Right ventricle myocardium inferior (tissue), 1 donor: ENCODE results near the gene TOM1L2. TPM values are rescaled to one million over a fixed set of nuclear protein-coding genes. Genes with fewer than 3 reads are reported as not detected.
"Not testable (repeated sequence)": the region's sequence is repeated elsewhere in the genome, so short reads cannot be mapped to it uniquely, and the experiment has no call there.

ENCODE experiments used
- ATAC-seq: fragments of 200-7000 bp; cut with Tn5 transposase; one replicate; pipeline ENCODE4 v1.9.1; 2020; ENCODE audit warnings: mild to moderate bottlenecking, moderate library complexity
- DNase-seq: peaks from one replicate; pipeline ENCODE4 v3.0.0; 2021; ENCODE audit errors: missing footprints
- intact Hi-C: fragments of 100-400 bp; cut with DNase I; formaldehyde crosslinking; loops from one replicate; pipeline ENCODE4 v1.11.0; 2022
- total RNA-seq: library from RNA; stranded (reverse); fragmentation: NEBNext Ultra II Directional; extraction: Animal tissue kit (Norgen Biotek cat#: 25700); gene quantifications from one replicate; pipeline ENCODE4 v1.2.1, GENCODE V29; 2021
- donor health status: DM: no; HTN: yes; CAD: no; lungs with severe emphysema.

The TOM1L2 gene
- total RNA-seq, 1 donor from 2014 or later, result 246 TPM

DNA sequence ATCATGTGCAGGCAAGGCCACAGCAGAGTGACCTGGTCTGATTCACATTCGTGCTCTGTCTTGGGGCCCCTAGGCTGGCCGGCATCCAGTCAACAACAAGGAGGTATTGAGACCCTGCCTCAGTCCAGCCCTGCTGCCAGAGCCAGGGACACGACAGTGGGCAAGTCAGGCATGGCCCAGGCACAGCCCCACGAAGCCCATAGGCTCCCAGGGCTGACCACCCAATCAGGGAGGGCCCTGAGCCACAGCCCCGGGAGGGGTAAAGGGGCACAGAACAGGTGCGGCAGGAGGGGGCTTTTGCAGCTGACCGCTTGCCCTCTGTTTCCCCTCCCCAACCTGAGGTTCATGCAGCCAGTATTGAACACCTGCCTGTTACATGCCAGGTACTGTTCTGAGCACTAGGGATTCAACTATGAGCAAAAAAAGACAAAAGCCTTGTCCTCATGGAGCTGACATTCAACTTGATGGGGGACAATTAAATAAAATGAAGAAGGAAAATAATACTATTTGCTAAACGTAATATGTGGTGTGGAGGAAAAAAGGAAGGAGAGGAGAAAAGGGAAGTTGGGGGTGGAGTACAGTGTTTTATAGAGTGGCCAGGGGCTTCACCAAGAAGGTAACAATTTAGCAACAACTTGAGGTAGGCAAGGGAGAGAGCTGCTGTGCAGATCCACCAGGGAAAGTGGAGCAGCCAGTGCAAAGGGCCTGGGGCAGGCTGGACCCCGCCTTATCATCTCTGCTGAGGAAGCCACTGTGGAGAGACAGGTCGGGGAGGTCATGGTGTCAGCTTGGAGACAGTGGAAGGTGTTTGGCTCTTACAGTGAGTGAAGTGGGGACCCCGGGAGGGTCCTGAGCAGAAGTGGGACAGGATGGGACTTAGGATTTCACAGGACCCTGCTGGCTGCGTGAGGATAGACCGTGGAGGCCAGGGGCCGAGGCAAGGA lies 6.6 kb upstream of the TOM1L2 start:
- no peak for DNase-seq
- intact Hi-C loops, result no loop called here

DNA sequence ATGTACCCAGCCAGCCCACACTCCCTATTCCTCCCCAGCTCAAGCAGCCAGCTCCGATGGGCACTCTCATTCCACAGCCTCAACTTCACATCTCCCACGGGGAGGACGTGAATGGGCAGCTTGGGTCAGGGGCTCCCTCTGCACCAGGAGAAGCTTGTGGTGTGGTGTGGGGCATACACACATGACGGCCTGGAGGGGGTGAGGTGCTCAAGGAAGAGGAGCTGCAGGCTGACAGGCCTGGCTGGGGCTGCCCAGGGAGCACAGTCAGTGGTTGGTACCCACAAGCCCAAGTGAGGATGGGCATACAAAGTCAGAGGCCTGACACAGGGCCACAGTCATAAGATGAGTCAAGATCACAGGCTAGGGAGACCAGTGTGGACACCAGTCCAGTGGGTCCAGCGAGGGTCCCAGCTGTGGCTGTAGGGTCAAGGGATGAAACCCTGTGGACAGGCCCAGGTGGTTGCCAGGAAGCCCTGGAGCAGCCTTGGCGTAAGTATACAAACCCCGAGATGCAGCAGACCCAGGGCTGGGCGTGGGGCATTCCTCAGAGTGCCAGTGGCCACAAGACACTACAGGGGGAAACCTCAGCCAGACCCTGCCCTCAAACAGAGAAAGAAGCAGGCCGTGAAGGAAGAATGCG lies 4.9 kb upstream of the TOM1L2 start:
- no peak for DNase-seq
- intact Hi-C loops, result no loop called here
- ATAC-seq, result no peak

More for the DNA sequence above, 6.6 kb upstream of the TOM1L2 start:
- ATAC-seq, result no peak

DNA sequence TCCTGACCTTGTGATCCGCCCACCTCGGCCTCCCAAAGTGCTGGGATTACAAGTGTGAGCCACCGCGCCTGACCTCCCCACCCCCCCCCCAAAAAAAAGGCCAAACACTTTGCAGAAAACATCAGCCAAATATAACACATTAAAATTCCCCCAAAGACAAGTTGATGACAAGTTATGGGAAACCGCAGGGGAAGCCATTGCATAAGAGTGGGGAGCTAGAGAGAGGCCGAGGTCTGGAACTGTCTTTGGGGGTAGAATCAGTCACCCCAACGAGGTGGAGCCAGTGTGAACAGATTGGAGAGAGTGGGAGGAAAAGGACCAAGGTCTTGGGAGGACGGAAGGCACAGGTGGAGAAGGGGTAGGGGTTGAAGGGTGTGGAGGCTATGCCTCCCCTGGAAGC lies 3.2 kb upstream of the TOM1L2 start:
- no peak for DNase-seq
- intact Hi-C loops, result no loop called here
- ATAC-seq, result no peak

DNA sequence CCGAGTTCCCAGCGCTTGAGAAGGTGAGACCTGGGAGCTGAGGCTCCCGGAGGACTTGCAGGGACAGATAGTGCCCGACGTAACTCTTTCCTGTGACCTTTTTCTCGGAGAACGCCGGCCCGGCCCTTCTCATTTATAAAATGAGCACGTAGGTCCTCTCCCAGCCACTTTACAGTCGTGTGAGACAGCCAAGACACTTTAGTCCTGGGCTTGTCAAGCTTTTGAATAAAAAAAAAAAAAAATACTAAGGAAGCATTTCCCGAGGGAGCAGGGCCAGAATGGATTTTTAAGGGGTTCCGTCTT lies 703 bp upstream of the TOM1L2 start:
- DNase-seq (no peak), ATAC-seq (no peak)

DNA sequence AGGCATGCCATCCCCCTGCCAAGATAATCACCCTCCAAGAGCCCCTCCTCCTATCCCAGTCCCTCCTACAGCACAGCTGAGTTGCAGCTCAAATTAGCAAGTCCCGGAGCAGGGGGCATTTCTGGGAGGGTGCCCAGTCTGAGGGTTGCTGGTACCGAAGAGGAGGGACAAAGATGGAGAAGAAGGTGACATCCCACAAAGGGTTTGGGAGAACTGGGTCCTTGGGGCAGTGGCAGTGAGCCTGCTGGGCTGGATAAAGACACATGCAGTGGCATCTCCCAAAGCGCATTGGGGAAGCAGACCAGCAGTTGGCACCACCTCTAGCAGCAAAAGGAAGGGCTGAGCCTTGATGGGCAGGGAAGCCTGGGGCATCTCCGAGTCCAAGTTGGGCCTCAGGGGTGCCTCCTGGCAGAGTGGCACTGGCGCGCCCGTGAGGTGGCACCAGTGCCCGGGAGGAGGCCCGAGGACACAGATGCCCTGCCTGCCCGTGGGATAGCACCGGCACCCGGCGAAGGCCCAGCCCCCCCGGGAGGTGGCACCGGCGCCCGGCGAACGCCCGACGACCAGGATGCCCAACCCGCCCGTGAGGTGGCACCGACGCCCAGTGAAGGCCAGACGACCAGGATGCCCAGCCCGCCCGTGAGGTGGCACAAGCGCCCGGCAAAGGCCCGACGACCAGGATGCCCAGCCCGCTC lies 622 bp downstream of the TOM1L2 start:
- DNase-seq, result no peak
- intact Hi-C loops, result loop anchor here (2.0 to 5.0 kb wide), 4 partner anchors 49 to 274 kb away; no protein-coding TSS in a partner anchor
- ATAC-seq, result peak; percentile 32

More for the DNA sequence above, 703 bp upstream of the TOM1L2 start:
- intact Hi-C loops, result loop anchor here (2.0 to 5.0 kb wide), 3 partner anchors 60 to 276 kb away; no protein-coding TSS in a partner anchor

DNA sequence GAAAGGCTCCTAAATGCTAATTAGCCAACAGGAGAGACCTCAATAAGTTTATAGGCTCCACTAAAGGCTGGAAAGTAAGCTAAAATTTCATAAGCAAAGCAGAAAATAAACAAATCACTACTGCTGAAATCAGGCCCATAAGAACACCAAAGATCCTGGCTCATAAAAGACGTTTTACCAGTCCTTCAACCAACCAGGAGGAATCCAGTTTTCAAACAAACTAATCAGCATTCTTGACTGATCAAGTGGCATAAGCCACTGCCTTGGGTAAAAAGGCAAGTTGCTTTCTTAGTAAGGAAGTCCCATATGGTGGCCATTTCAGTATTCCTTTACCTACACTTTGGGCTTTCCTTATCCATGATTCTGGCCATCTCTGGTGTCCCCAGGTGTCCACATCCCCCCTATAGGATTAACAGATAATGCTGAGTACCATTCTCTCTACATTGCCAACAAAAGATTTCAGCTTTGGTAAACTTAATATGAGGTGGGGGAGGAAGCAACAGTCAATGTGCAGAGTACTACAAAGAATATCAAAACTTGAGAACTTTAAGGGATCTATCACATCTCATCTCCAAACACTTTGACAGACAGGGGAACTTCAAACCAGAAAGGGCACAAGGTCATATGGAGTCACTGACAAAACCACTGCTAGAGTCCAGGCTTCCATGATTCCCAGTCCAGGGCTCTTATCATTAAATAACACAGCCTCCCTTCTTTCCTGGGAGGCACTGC lies 1.3 kb downstream of the TOM1L2 start:
- DNase-seq, result no peak
- intact Hi-C loops, result loop anchor here (2.0 to 5.0 kb wide), 3 partner anchors 48 to 274 kb away; no protein-coding TSS in a partner anchor
- no peak for ATAC-seq

DNA sequence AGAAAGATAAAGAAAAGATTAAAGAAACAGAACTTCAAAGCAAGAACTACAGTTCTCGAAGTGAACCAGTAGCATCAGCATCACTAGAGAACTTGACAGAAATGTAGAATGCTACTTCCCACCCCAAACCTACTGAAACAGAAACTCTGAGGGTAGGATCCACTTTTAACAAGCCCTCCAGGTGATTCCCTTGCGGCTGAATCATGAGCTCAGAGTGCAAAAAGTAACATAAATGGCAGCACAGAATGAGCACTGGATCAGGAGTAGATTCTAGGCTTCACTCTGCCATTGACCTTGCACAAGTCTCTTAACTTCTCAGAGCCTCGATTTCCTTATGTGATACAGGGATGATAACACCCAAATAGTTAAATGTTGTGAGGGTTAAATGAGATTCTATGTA lies 5.8 kb downstream of the TOM1L2 start:
- intact Hi-C loops, result no loop called here
- DNase-seq (no peak), ATAC-seq (no peak)

DNA sequence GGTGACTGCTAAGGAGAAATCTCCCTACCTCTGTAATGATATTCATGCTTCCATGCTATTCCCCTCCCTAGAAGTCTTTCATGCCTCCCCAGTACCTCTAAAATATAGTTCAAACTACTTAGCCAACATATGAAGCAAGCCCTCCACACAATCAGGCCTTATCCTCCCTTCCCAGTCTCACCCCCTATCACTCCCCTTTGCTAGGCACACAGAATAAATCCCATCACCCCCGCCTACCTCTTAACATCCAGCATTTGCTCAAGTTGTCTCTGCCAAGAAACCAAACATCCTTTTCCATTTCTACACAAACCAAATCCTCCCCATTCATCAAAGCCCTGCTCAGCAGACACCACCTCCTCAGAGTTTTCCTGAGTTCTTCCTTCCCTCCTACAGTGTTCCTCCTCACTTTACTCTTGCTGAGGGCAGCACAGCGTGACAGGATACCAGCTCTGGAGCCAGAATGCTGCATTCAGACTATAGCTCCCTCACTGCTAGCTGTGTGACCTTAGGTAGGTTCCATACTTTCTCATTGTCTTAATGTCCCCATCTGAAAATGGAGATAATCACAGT lies 7.0 kb downstream of the TOM1L2 start:
- DNase-seq (no peak), ATAC-seq (peak; percentile 7)
- intact Hi-C loops, result no loop called here

DNA sequence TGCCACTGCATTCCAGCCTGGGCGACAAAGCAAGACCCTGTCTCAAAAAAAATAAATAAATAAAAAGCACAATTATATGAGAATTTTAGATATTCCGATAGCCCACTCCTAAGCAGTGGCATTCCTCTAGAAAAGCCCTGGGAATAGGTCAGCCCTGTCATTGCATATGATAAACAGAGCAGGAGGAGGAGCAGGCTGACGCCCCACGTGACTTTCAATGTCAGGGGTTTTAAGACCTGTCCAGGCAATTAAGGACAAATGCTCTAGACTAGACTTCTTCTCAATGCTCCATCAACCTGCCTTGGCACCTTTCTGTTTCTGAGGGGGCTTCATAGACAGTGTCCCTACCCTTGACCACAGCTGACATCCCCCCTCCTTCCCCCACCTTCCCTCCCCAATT lies 7.5 kb downstream of the TOM1L2 start:
- DNase-seq (no peak), ATAC-seq (no peak)
- intact Hi-C loops, result no loop called here

DNA sequence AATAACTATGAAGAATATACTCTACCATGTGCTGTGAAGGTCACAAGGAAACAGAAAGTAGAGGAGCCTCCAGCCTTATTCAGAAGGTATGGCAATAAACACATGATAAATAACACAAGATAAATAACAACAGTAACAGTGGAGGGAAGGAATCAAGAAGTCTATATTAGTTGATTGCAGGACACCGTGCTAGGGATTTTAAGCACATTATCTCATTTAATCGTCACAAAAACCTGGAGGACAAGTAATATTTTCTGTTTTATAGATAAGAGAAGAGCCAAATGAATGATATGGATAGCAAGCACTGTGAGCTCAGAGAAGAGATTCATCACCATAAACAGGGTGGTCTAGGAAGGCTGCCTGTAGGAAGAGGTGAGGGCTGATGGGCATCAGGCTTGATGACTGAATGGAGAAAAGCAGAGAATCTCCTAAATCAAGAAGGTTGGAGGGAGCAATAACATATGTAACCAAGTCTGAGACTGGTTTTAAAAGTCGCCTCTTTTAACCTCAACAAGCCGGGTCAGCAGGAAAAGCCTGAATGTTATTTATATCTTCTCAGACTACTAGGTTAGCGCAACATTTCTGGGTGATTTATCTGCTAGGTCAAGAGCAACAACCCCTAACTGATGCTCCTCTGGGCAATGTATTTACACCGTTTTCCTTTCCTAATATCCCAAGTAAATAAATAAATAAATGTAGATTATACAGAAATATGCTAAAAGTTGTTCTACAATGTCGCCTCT lies 8.3 kb downstream of the TOM1L2 start:
- DNase-seq (no peak), ATAC-seq (no peak)
- intact Hi-C loops, result no loop called here

DNA sequence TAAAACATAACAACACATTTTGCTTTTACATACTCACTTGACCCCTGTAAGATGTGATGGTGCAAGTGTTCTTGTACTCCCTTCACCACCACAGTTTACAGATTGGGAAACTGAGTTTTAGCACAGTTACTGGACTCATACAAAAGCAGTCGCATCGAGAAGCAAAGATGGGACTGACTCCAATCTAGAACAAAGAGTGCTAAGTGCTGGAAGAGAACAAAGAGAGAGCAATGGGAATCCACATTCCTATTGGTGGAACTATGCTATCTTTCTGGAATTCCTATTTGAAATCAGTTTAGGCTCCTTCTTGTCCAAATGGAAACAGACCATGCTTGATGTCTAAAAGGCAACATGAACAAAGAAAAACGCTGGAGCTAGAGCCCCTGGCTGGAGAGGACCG lies 9.1 kb downstream of the TOM1L2 start:
- DNase-seq (no peak), ATAC-seq (no peak)
- intact Hi-C loops, result no loop called here

DNA sequence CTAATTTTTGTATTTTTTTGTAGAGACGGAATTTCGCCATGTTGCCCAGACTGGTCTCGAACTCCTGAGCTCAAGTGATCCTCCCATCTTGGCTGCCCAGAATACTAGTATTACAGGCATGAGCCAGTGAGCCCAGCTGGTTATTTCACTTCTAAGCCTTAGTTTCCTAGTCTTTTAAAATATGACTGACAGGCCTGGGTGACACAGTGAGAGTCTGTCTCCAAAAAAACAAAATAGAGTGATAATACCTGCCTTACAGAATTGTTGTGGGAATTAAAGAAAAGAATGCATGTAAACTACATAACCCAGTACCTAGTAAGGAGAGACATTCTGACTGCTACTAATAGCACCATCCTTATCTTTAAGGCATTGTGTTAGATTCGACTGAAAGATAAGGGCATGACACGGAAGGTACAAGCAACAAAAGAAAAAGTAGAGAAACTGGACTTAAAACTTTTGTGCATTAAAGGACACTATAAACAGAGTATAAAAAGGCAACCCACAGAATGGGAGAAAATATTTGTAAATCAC lies 11.6 kb downstream of the TOM1L2 start:
- no peak for DNase-seq
- no peak for ATAC-seq
- intact Hi-C loops, result no loop called here

DNA sequence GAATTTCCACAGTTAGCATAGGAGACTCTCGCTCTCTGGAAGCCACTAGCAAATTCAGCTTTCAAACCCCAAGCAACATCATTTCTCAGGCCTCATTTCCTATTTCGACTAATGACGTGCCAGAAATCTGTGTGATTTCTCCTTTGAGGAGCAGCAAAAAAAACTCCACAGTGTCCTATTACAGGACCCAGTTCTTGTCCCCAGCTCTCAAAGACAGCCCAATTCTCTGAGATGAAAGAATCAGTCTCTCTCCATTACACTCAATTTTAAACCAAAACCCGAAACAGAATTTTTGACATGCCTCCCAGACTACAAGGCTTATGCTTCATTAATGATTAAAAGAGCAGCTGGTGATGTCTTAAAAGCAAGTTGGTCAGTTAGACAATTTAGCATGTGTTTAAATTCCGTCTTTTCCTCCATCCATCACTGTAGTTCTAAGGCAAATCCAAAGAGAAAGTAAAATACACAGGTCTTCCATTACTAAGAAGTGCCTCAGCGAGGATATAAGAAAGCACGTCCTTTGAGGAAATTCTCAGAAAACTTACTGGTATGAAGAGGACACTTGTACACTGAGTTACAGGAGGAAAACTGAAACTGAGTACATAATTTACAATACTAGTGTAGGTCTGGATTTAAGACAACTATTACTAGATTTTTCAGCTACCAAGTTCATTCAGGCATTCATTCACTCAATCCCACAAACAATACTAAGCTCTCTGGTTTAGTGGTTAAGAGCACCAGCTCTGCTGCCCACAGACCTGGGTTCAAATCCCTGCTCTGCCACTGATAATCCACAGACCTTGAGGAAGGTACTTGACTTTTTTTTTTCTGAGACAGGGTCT lies 12.5 kb downstream of the TOM1L2 start:
- intact Hi-C loops, result no loop called here
- ATAC-seq (no peak), DNase-seq (no peak)

DNA sequence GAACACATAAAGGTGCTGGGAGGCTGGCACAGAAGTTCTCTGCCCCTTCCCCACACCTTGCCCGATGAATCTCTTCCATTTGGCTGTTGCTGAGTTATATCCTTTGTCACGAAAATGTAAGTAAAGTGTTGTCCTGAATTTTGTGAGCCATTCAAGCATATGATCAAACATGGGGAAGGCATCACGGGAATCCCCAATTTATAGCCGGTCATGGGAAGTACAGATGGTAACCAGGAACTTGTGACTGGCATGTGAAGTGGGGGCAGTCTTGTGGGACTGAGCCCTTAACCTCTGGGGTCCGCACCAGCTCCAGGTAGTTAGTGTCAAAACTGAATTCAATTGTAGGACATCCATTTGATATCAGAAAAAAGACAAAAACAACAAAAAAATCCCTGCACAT lies 13.2 kb downstream of the TOM1L2 start:
- DNase-seq (no peak), ATAC-seq (no peak)
- intact Hi-C loops, result no loop called here

DNA sequence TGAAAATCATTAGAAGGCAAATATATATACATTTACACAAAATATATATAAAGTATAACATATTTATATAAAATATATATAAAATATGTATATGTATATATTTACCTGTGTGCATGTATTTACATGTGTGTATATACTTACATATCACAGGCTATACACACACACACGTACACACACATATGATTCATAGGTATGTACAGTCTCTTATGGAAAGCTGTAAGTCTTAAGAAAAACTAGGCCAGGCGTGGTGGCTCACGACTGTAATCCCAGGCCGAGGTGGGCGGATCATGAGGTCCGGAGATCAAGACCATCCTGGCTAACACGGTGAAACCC lies 14.7 kb downstream of the TOM1L2 start:
- intact Hi-C loops, result no loop called here

DNA sequence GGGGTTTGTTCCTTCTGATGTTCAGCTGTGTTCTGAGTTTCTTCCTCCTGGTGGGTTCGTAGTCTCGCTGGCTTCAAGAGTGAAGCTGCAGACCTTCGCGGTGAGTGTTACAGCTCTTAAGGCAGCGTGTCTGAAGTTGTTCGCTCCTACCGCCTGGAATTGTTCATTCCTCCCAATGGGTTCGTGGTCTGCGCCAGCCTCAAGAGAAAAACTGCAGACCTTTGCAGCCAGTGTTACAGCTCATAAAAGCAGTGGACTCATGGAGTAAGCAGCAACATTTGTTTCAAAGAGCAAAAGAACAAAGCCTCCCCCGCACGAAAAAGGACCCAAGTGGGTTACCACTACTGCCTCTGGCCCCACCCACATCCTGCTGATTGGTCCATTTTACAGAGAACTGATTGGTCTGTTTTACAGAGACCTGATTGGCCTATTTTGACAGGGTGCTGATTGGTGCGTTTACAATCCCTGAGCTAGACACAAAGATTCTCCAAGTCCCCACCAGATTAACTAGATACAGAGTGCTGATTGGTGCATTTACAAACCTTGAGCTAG lies 16.3 kb downstream of the TOM1L2 start:
- intact Hi-C loops, ATAC-seq, DNase-seq: not testable (repeated sequence)

More for the DNA sequence above, 14.7 kb downstream of the TOM1L2 start:
- ATAC-seq (no peak), DNase-seq (no peak)

DNA sequence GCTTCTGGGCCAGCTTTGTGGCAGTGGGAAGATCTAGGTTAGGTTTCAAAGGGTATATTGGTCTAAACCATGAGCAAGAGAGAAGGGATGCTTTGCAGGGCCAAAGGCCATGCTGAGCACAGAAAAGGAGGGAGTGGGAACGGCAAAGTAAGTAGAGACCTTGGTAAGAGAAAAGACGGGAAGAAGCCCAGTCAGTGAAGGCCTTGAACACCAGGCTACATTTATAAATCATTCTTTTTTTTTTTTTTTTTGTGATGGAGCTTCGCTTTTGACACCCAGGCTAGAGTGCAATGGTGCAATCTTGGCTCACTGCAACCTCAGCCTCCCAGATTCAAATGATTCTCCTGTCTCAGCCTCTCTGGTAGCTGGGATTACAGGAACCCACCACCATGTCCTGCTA lies 18.1 kb downstream of the TOM1L2 start:
- ATAC-seq (no peak), DNase-seq (no peak)
- intact Hi-C loops, result no loop called here
